Brain microvascular endothelial cell (primary cell): ENCODE measurements around the gene NBAS.

ENCODE experiments used
- DNase-seq: peaks from one replicate; pipeline ENCODE4 v3.0.0-alpha.2; 2020
- H3K27ac ChIP-seq: fragments of 250-450 bp; sonication (Bioruptor Pico); 2 replicates; pipeline ENCODE4 v1.5.1; 2020; ENCODE audit warnings: mild to moderate bottlenecking, moderate library complexity
- H3K27me3 ChIP-seq: fragments of 250-450 bp; sonication (Bioruptor Pico); replicated peaks from 2 replicates; pipeline ENCODE4 v1.5.1; 2020; ENCODE audit warnings: mild to moderate bottlenecking
- H3K36me3 ChIP-seq: fragments of 250-450 bp; sonication (Bioruptor Pico); replicated peaks from 2 replicates; pipeline ENCODE4 v1.5.1; 2020; ENCODE audit warnings: mild to moderate bottlenecking
- H3K4me3 ChIP-seq: 2 replicates; pipeline ENCODE4 v1.5.1; 2011; ENCODE audit warnings: low read depth, mild to moderate bottlenecking, control low read depth, low read length, moderate library complexity
- CTCF ChIP-seq: IDR thresholded peaks from 2 replicates; pipeline ENCODE4 v1.5.1; 2011; ENCODE audit warnings: low read depth, mild to moderate bottlenecking, moderate library complexity, low read length, control low read depth, inconsistent platforms; ENCODE audit errors: missing control alignments
- in situ Hi-C: cut with HindIII; loops from 2 replicates; pipeline ENCODE4 v1.10.0; 2017; ENCODE audit warnings: low sequenced_read_pairs, low pct_ligation_motif_present

The NBAS gene

GRCh38 chr2:15601681-15602080 lies 40.5 kb upstream of the NBAS start:
- H3K36me3 ChIP-seq = peaks cover 79% of the 10 kb centered on the region
- TF ChIP-seq CTCF = no peak
- in situ Hi-C loops = no loop called here

GRCh38 chr2:15599994-15600393 lies 38.9 kb upstream of the NBAS start:
- no peak overlapping the region for H3K4me3 ChIP-seq
- no peaks in the 10 kb centered on the region for H3K27me3 ChIP-seq
- in situ Hi-C loops = no loop called here
- peak overlapping the region; percentile 16 for H3K27ac ChIP-seq
- TF ChIP-seq CTCF = no peak
- no peak for DNase-seq
- peaks cover 74% of the 10 kb centered on the region for H3K36me3 ChIP-seq

More at GRCh38 chr2:15601681-15602080, 40.5 kb upstream of the NBAS start:
- DNase-seq = no peak
- H3K4me3 ChIP-seq = no peak overlapping the region
- no peaks in the 10 kb centered on the region for H3K27me3 ChIP-seq
- no peak overlapping the region for H3K27ac ChIP-seq

- in situ Hi-C loops = no loop called here
- Histone ChIP-seq H3K36me3 (peaks cover 44% of the 10 kb centered on the region), H3K27ac (no peak overlapping the region), H3K4me3 (no peak overlapping the region), H3K27me3 (no peaks in the 10 kb centered on the region)
- DNase-seq = no peak
- no peak for TF ChIP-seq CTCF
Observed at GRCh38 chr2:15596968-15597367, 35.8 kb upstream of the NBAS start.

GRCh38 chr2:15596350-15596749 lies 35.2 kb upstream of the NBAS start:
- no peak overlapping the region for H3K4me3 ChIP-seq
- in situ Hi-C loops = no loop called here
- DNase-seq = no peak
- no peaks in the 10 kb centered on the region for H3K27me3 ChIP-seq
- H3K36me3 ChIP-seq = peaks cover 37% of the 10 kb centered on the region
- no peak overlapping the region for H3K27ac ChIP-seq
- no peak for TF ChIP-seq CTCF

- no peak for TF ChIP-seq CTCF
- Histone ChIP-seq H3K4me3 (no peak overlapping the region), H3K27me3 (no peaks in the 10 kb centered on the region), H3K27ac (no peak overlapping the region), H3K36me3 (peaks cover 33% of the 10 kb centered on the region)
- DNase-seq = no peak
- in situ Hi-C loops = no loop called here
Observed at GRCh38 chr2:15595936-15596335, 34.8 kb upstream of the NBAS start.

- H3K4me3 ChIP-seq = no peak overlapping the region
- no peak for DNase-seq
- peaks cover 30% of the 10 kb centered on the region for H3K36me3 ChIP-seq
- H3K27ac ChIP-seq = no peak overlapping the region
- in situ Hi-C loops = no loop called here
- no peaks in the 10 kb centered on the region for H3K27me3 ChIP-seq
- no peak for TF ChIP-seq CTCF
Observed at GRCh38 chr2:15595342-15595905, 34.3 kb upstream of the NBAS start.
